H1 (cell line): ENCODE data around the gene NRXN3. TPM values are rescaled to one million over a fixed set of nuclear protein-coding genes. Genes with fewer than 3 reads are reported as not detected.

Experiments used
- CHD7 ChIP-seq: fragments of 300-600 bp; sonication (generic); IDR thresholded peaks from 2 replicates; pipeline ENCODE4 v1.7.1; 2012; ENCODE audit warnings: low read length, moderate library complexity, mild to moderate bottlenecking, inconsistent platforms; ENCODE audit not compliant: insufficient replicate concordance
- RAD21 ChIP-seq, 2 experiments: IDR thresholded peaks in 1 of 2; conservative IDR thresholded peaks in 1 of 2; 2 replicates each; pipeline ENCODE4 v1.6.1; 2011; ENCODE audit warnings: low read depth in 2 of 2, low read length in 2 of 2, improper control_type of control experiment in 1 of 2, inconsistent platforms in 1 of 2, mild to moderate bottlenecking in 1 of 2, moderate library complexity in 1 of 2
- SIN3A ChIP-seq, 2 experiments: IDR thresholded peaks in 1 of 2; conservative IDR thresholded peaks in 1 of 2; 2 replicates each; pipeline ENCODE4 v1.6.1; 2011 to 2012; ENCODE audit warnings: low read length in 2 of 2, improper control_type of control experiment in 1 of 2, low read depth in 1 of 2, mild to moderate bottlenecking in 1 of 2
- polyA plus RNA-seq, 7 experiments: library from polyadenylated mRNA; depleted of rRNA in 3 of 7; stranded (reverse) in 5 of 7; unstranded in 2 of 7; fragments of >200 nt in 5 of 7; fragments of 200-250 nt in 2 of 7; gene quantifications; 1 replicate in 5 of 7; 2 replicates in 1 of 7; 4 replicates in 1 of 7; pipeline versions ENCODE4 v1.2.1 to v1.2.3, GENCODE V29; 2011 to 2013; ENCODE audit warnings: missing spikeins in 2 of 7, mixed read lengths in 2 of 7
- total RNA-seq: library from RNA; stranded (reverse); fragmentation: NEBNext Ultra II Directional; extraction: Animal tissue kit (Norgen Biotek cat#: 25700); gene quantifications from 2 replicates; pipeline ENCODE4 v1.2.1, GENCODE V29; 2021

The NRXN3 gene
- total and polyA plus RNA-seq, 2 of the 8 experiments (the other 6 are each of a cell fraction or from before 2014, with no cell fraction given): 2.6 to 4.1 TPM

- no peak for TF ChIP-seq CHD7
- TF ChIP-seq RAD21 (IDR thresholded peaks at IDR 0.05 in 1 of 2, conservative IDR thresholded peaks at IDR 0.05 in 1 of 2; ENCODE audit: low read depth in 2 of 2, low read length in 2 of 2): no peak
- no peak for TF ChIP-seq SIN3A (conservative IDR thresholded peaks at IDR 0.05 in 1 of 2, IDR thresholded peaks at IDR 0.05 in 1 of 2; ENCODE audit: low read depth in 1 of 2, low read length in 2 of 2)
- TF ChIP-seq, all 59 proteins: peak for 0
These were observed 1443.5 kb downstream of the NRXN3 start (continued) for GRCh38 chr14:79613625-79614024.
